SK-N-SH treated with all-trans-retinoic acid at 6 μM for 48 hours (cell line): ENCODE data around the gene CDH9.

Experiments used
- ATAC-seq: fragments of 200-7000 bp; cut with Tn5 transposase; 3 replicates; pipeline ENCODE4 v1.9.1; 2020; ENCODE audit warnings: mild to moderate bottlenecking, moderate library complexity
- ARNTL ChIP-seq: fragments of 450-650 bp; formaldehyde crosslinking; IDR thresholded peaks from 2 replicates; pipeline ENCODE4 v1.5.0; 2020; ENCODE audit warnings: low read depth, mild to moderate bottlenecking, moderate library complexity, borderline replicate concordance
- BACH2 ChIP-seq: fragments of 250-450 bp; sonication (Bioruptor Pico); IDR thresholded peaks from 2 replicates; pipeline ENCODE4 v1.9.0; 2021; ENCODE audit warnings: mild to moderate bottlenecking, borderline replicate concordance
- CREB5 ChIP-seq: fragments of 250-450 bp; sonication (Bioruptor Pico); IDR thresholded peaks from 2 replicates; pipeline ENCODE4 v1.5.1; 2020; ENCODE audit warnings: low read depth, mild to moderate bottlenecking, moderate library complexity
- CSDC2 ChIP-seq: fragments of 250-450 bp; sonication (Bioruptor Pico); IDR thresholded peaks from 2 replicates; pipeline ENCODE4 v1.5.0; 2020; ENCODE audit warnings: mild to moderate bottlenecking, moderate library complexity
- ESRRG ChIP-seq: fragments of 250-450 bp; sonication (Bioruptor Pico); IDR thresholded peaks from 2 replicates; pipeline ENCODE4 v1.6.1; 2021; ENCODE audit warnings: mild to moderate bottlenecking
- ISL1 ChIP-seq: fragments of 250-450 bp; sonication (Bioruptor Pico); IDR thresholded peaks from 2 replicates; pipeline ENCODE4 v2.1.2; 2022; ENCODE audit warnings: mild to moderate bottlenecking, moderate library complexity
- OSR1 ChIP-seq: fragments of 250-450 bp; sonication (Bioruptor Pico); IDR thresholded peaks from 2 replicates; pipeline ENCODE4 v1.8.0; 2022; ENCODE audit warnings: moderate library complexity, mild to moderate bottlenecking, inconsistent platforms
- PATZ1 ChIP-seq: fragments of 250-450 bp; sonication (Bioruptor Pico); IDR thresholded peaks from 2 replicates; pipeline ENCODE4 v1.8.0; 2020; ENCODE audit warnings: mild to moderate bottlenecking, moderate library complexity, borderline replicate concordance
- POU6F1 ChIP-seq: fragments of 250-450 bp; sonication (Bioruptor Pico); IDR thresholded peaks from 2 replicates; pipeline ENCODE4 v1.8.0; 2021; ENCODE audit warnings: low read depth, mild to moderate bottlenecking, moderate library complexity, borderline replicate concordance
- PPARA ChIP-seq: fragments of 250-450 bp; sonication (Bioruptor Pico); IDR thresholded peaks from 2 replicates; pipeline ENCODE4 v1.5.0; 2020; ENCODE audit warnings: mild to moderate bottlenecking, borderline replicate concordance
- RARB ChIP-seq: fragments of 250-450 bp; sonication (Bioruptor Pico); IDR thresholded peaks from 2 replicates; pipeline ENCODE4 v1.8.0; 2021; ENCODE audit warnings: mild to moderate bottlenecking, moderate library complexity
- SNAI2 ChIP-seq: fragments of 250-450 bp; sonication (Bioruptor Pico); IDR thresholded peaks from 2 replicates; pipeline ENCODE4 v1.5.0; 2020; ENCODE audit warnings: mild to moderate bottlenecking, moderate library complexity
- TCF4 ChIP-seq: fragments of 250-450 bp; sonication (Bioruptor Pico); IDR thresholded peaks from 2 replicates; pipeline ENCODE4 v1.8.0; 2021; ENCODE audit warnings: mild to moderate bottlenecking, moderate library complexity, borderline replicate concordance
- TOX ChIP-seq: fragments of 250-450 bp; sonication (Bioruptor Pico); IDR thresholded peaks from 2 replicates; pipeline ENCODE4 v1.8.0; 2021; ENCODE audit warnings: mild to moderate bottlenecking, moderate library complexity, borderline replicate concordance
- TSHZ2 ChIP-seq: fragments of 250-450 bp; sonication (Bioruptor Pico); IDR thresholded peaks from 2 replicates; pipeline ENCODE4 v1.5.0; 2020; ENCODE audit warnings: mild to moderate bottlenecking, moderate library complexity
- ZC3H10 ChIP-seq: fragments of 250-450 bp; sonication (Bioruptor Pico); IDR thresholded peaks from 2 replicates; pipeline ENCODE4 v1.5.1; 2021; ENCODE audit warnings: mild to moderate bottlenecking, moderate library complexity
- ZFP30 ChIP-seq: fragments of 450-650 bp; formaldehyde crosslinking; IDR thresholded peaks from 2 replicates; pipeline ENCODE4 v1.5.0; 2022; ENCODE audit warnings: mild to moderate bottlenecking, moderate library complexity
- ZNF565 ChIP-seq: fragments of 450-650 bp; formaldehyde crosslinking; conservative IDR thresholded peaks from 2 replicates; pipeline ENCODE4 v1.5.0; 2020; ENCODE audit warnings: low read depth, mild to moderate bottlenecking, moderate library complexity
- ZNF70 ChIP-seq: fragments of 450-650 bp; formaldehyde crosslinking; IDR thresholded peaks from 2 replicates; pipeline ENCODE4 v1.5.0; 2020; ENCODE audit warnings: mild to moderate bottlenecking, moderate library complexity
- ZNF8 ChIP-seq: fragments of 450-650 bp; formaldehyde crosslinking; IDR thresholded peaks from 2 replicates; pipeline ENCODE4 v1.5.0; 2020; ENCODE audit warnings: mild to moderate bottlenecking, moderate library complexity

Gene CDH9

GRCh38 chr5:27034565-27034964 lies 3.8 kb downstream of the CDH9 start:
- TF ChIP-seq RARB (CRISPR knock-in tag) (no peak), OSR1 (CRISPR knock-in tag) (no peak), PPARA (CRISPR knock-in tag) (no peak), BACH2 (CRISPR knock-in tag) (no peak)
- no peak for ATAC-seq

GRCh38 chr5:27026801-27027200 lies 11.6 kb downstream of the CDH9 start:
- ATAC-seq: no peak
- TF ChIP-seq BACH2 (CRISPR knock-in tag) (no peak), ISL1 (CRISPR knock-in tag) (no peak), TCF4 (no peak), CREB5 (no peak), POU6F1 (CRISPR knock-in tag) (no peak), ZNF70 (CRISPR knock-in tag) (no peak), ZNF565 (CRISPR knock-in tag) (no peak), TSHZ2 (CRISPR knock-in tag) (no peak), TOX (CRISPR knock-in tag) (no peak), ESRRG (CRISPR knock-in tag) (no peak), RARB (CRISPR knock-in tag) (no peak), PATZ1 (CRISPR knock-in tag) (no peak), ZFP30 (CRISPR knock-in tag) (no peak), ZNF8 (CRISPR knock-in tag) (no peak), OSR1 (CRISPR knock-in tag) (no peak), ARNTL (no peak), ZC3H10 (CRISPR knock-in tag) (no peak), CSDC2 (CRISPR knock-in tag) (no peak), PPARA (CRISPR knock-in tag) (no peak), SNAI2 (CRISPR knock-in tag) (no peak)

- no peak for TF ChIP-seq PPARA (CRISPR knock-in tag)
- no peak for TF ChIP-seq OSR1 (CRISPR knock-in tag)
- TF ChIP-seq SNAI2 (CRISPR knock-in tag): no peak
- no peak for TF ChIP-seq ESRRG (CRISPR knock-in tag)
- TF ChIP-seq RARB (CRISPR knock-in tag): no peak
- TF ChIP-seq BACH2 (CRISPR knock-in tag): no peak
- TF ChIP-seq CSDC2 (CRISPR knock-in tag): no peak
- TF ChIP-seq TSHZ2 (CRISPR knock-in tag): no peak
- TF ChIP-seq TOX (CRISPR knock-in tag): no peak
- TF ChIP-seq ZNF8 (CRISPR knock-in tag): no peak
- TF ChIP-seq, all 23 proteins: peak for 0
- no peak for ATAC-seq
Observed at GRCh38 chr5:27026063-27026462, 12.3 kb downstream of the CDH9 start.
